Smooth muscle cell (in vitro differentiated cells): Measurements from ENCODE around the gene CDKN1B. TPM values are rescaled to one million over a fixed set of nuclear protein-coding genes. Genes with fewer than 3 reads are reported as not detected.

ENCODE experiments used
- DNase-seq: peaks from one replicate; lab custom pipeline; 2025; ENCODE audit not compliant: unreplicated experiment; lab: John Stamatoyannopoulos, UW
- H2AFZ ChIP-seq: fragments of 200-600 bp; sonication (generic); 2 replicates; pipeline ENCODE4 v1.6.0; 2016; ENCODE audit warnings: antibody characterized with exemption, low read depth, mild to moderate bottlenecking
- H3F3A ChIP-seq: fragments of 200-600 bp; sonication (generic); 2 replicates; pipeline ENCODE4 v1.6.0; 2017; ENCODE audit warnings: antibody characterized with exemption, low read depth
- H3K27ac ChIP-seq: fragments of 200-600 bp; sonication (generic); 2 replicates; pipeline ENCODE4 v1.5.1; 2016; ENCODE audit warnings: low read depth, mild to moderate bottlenecking
- H3K27me3 ChIP-seq: fragments of 200-600 bp; sonication (generic); 2 replicates; pipeline ENCODE4 v1.6.1; 2016; ENCODE audit warnings: low read depth, mild to moderate bottlenecking
- H3K36me3 ChIP-seq: fragments of 200-600 bp; sonication (generic); 2 replicates; pipeline ENCODE4 v1.5.1; 2016; ENCODE audit warnings: low read depth
- H3K4me1 ChIP-seq: fragments of 200-600 bp; sonication (generic); 2 replicates; pipeline ENCODE4 v1.5.1; 2016; ENCODE audit warnings: low read depth
- H3K4me2 ChIP-seq: fragments of 200-600 bp; sonication (generic); 2 replicates; pipeline ENCODE4 v1.6.0; 2016; ENCODE audit warnings: mild to moderate bottlenecking
- H3K4me3 ChIP-seq: fragments of 200-600 bp; sonication (generic); 2 replicates; pipeline ENCODE4 v1.5.1; 2016; ENCODE audit warnings: mild to moderate bottlenecking
- H3K79me2 ChIP-seq: fragments of 200-600 bp; sonication (generic); 2 replicates; pipeline ENCODE4 v1.6.0; 2016; ENCODE audit warnings: low read depth, mild to moderate bottlenecking
- H3K9ac ChIP-seq: fragments of 200-600 bp; sonication (generic); 2 replicates; pipeline ENCODE4 v1.6.0; 2016; ENCODE audit warnings: low read depth
- H3K9me3 ChIP-seq: fragments of 200-600 bp; sonication (generic); replicated peaks from 2 replicates; pipeline ENCODE4 v1.5.1; 2016; ENCODE audit warnings: low read depth
- H4K20me1 ChIP-seq: fragments of 200-600 bp; sonication (generic); 2 replicates; pipeline ENCODE4 v1.6.0; 2016; ENCODE audit warnings: low read depth
- WGBS: methylation state at CpG from one replicate; pipeline ENCODE4 v1.1.7; 2016; ENCODE audit warnings: low lambda C conversion rate; 5-methylcytosine and 5-hydroxymethylcytosine counted together
- polyA plus RNA-seq: library from polyadenylated mRNA; unstranded; fragments of >200 nt; fragmentation: Nextera tagmentation; extraction: Ambion mirVana; gene quantifications from 2 replicates; pipeline ENCODE4 v1.2.1, GENCODE V29; 2016
- total RNA-seq: library from RNA; depleted of rRNA; stranded (reverse); fragments of >200 nt; gene quantifications from 2 replicates; pipeline ENCODE4 v1.2.3, GENCODE V29; 2014
- TF ChIP-seq, protein P1 (sequence below): fragments of 200-600 bp; sonication (generic); IDR thresholded peaks from 2 replicates; pipeline ENCODE4 v1.5.1; 2017; ENCODE audit warnings: borderline replicate concordance, mild to moderate bottlenecking, antibody characterized with exemption; ENCODE audit not compliant: insufficient read depth, poor library complexity, severe bottlenecking

The CDKN1B gene
- total and polyA plus RNA-seq, 2 experiments from 2014 or later, result 3.0 to 17.4 TPM

DNA sequence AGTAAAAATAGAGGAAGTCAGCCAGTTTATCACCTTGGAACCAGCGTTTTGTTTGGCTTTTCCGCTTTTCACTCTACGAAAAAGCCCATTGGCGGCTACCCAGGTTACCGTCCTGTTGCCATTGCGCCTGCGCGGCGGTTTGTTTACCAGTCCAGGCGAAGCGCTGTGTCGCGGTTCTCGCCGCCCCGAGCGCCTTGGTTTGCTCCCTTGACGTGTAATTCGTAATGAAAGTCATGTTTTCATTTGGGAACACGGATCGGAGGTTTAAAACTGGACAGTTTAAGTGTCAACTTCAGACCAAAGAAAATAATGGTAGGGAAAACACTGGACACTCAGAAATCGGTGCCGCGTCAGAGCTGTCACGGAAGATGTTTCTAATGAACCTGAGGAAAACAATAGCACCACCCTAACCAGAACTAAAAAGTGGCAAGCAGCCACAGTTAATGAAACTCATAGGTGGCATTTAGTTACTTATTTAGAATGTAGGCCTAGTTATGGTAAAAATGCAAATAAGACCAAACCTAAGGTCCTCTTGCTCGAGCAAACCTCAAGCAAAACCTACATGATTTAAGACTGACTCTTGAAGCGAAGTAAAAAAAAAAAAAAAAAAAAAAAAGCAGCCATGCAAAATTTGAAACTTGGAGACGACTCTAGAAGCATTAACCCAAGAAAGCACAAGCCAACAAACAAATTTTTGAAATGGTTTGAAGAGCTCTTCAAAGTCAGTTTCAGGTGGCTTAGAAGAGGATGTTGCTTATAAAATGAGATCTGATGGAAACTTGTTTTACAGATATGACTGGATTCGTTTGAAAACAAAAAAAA lies 20.4 kb upstream of the CDKN1B start:
- DNase-seq, result peak; percentile 41
- Histone ChIP-seq H3K4me1 (peaks cover 13% of the 10 kb centered on the region), H3K36me3 (no peaks in the 10 kb centered on the region), H4K20me1 (no peaks in the 10 kb centered on the region), H3K9me3 (no peaks in the 10 kb centered on the region), H3F3A (peaks cover 5% of the 10 kb centered on the region), H3K79me2 (no peaks in the 10 kb centered on the region), H3K4me2 (peak overlapping the region; percentile 98), H3K27ac (peak overlapping the region; percentile 98), H2AFZ (peak overlapping the region; percentile 97), H3K4me3 (peak overlapping the region; percentile 68), H3K9ac (peak overlapping the region; percentile 99), H3K27me3 (no peaks in the 10 kb centered on the region)
- TF ChIP-seq, protein P1, sequence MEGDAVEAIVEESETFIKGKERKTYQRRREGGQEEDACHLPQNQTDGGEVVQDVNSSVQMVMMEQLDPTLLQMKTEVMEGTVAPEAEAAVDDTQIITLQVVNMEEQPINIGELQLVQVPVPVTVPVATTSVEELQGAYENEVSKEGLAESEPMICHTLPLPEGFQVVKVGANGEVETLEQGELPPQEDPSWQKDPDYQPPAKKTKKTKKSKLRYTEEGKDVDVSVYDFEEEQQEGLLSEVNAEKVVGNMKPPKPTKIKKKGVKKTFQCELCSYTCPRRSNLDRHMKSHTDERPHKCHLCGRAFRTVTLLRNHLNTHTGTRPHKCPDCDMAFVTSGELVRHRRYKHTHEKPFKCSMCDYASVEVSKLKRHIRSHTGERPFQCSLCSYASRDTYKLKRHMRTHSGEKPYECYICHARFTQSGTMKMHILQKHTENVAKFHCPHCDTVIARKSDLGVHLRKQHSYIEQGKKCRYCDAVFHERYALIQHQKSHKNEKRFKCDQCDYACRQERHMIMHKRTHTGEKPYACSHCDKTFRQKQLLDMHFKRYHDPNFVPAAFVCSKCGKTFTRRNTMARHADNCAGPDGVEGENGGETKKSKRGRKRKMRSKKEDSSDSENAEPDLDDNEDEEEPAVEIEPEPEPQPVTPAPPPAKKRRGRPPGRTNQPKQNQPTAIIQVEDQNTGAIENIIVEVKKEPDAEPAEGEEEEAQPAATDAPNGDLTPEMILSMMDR, result no peak
- WGBS, result 4% methylated on average over 29 of the region's 29 CpGs

DNA sequence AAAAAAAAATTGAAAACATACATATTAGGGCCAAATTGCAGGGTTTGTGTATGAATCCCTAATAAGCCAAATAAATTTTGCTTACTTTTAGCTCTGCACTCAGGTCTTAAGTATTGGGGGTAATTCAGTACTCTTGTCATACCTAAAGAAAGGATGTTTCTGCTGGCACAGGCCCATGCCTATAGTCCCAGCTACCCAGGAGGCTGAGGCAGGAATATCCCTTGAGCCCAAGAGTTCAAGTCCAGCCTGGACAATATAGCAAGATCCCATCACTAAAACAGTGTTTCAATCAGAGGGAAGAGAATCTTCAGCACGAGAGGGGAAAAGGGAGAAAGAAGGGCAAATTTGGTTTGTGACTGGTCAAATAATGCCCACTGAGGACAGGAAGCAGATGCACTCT lies 17.8 kb upstream of the CDKN1B start:
- TF ChIP-seq, protein P1, result no peak
- no peak overlapping the region for H3K4me3 ChIP-seq
- no peak overlapping the region for H3K27ac ChIP-seq
- WGBS, result 80% methylated on average over 1 of the region's 1 CpG
- DNase-seq, result no peak
- no peaks in the 10 kb centered on the region for H4K20me1 ChIP-seq
- H3K9me3 ChIP-seq, result no peaks in the 10 kb centered on the region
- H3K79me2 ChIP-seq, result no peaks in the 10 kb centered on the region
- no peak overlapping the region for H2AFZ ChIP-seq
- H3K4me2 ChIP-seq, result no peak overlapping the region
- no peak overlapping the region for H3K9ac ChIP-seq
- peaks cover 5% of the 10 kb centered on the region for H3F3A ChIP-seq
- H3K36me3 ChIP-seq, result no peaks in the 10 kb centered on the region
- no peaks in the 10 kb centered on the region for H3K27me3 ChIP-seq
- H3K4me1 ChIP-seq, result peaks cover 20% of the 10 kb centered on the region

DNA sequence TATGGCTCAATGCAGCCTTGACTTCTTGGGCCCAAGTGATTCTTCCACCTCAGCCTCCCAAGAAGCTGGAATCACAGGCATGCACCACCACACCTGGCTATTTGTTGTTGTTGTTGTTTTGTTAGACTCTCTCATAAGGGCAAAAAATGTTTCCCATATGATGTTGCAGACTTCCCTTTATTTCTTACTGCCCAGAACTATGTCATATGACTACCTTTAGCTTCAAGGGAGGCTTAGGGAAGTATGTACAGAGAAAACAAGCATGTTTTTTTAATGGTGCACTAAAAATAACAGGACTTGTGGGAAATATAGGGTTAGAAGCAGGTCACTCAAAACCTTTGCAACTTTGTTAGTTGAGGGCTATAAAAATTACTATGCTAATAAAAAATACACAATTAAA lies 16.9 kb upstream of the CDKN1B start:
- H3K4me2 ChIP-seq, result no peak overlapping the region
- H3F3A ChIP-seq, result peaks cover 5% of the 10 kb centered on the region
- no peak overlapping the region for H2AFZ ChIP-seq
- no peak overlapping the region for H3K4me3 ChIP-seq
- H3K27me3 ChIP-seq, result no peaks in the 10 kb centered on the region
- DNase-seq, result no peak
- TF ChIP-seq, protein P1, result no peak
- H3K4me1 ChIP-seq, result peaks cover 20% of the 10 kb centered on the region
- no peaks in the 10 kb centered on the region for H3K79me2 ChIP-seq
- no peaks in the 10 kb centered on the region for H4K20me1 ChIP-seq
- no peak overlapping the region for H3K9ac ChIP-seq
- no peaks in the 10 kb centered on the region for H3K36me3 ChIP-seq
- no peaks in the 10 kb centered on the region for H3K9me3 ChIP-seq
- no peak overlapping the region for H3K27ac ChIP-seq

DNA sequence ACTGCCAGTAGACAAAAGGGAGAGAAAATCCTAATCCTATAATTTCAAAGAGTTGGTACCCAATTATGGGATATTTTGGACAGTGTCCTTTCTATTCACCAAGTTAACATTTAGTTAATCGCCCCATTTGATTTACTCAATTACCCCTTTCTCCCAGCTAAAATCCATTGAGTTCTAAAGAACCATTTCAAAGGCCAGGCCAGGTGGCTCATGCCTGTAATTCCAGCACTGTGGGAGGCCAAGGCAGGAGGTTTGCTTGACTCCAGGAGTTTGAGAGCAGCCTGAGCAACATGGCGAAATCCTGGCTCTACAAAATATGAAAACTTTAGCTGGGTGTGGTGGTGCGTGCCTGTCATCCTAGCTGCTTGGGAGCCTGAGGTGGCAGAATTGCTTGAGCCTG lies 15.7 kb upstream of the CDKN1B start:
- H3K9ac ChIP-seq, result no peak overlapping the region
- peaks cover 3% of the 10 kb centered on the region for H3F3A ChIP-seq
- TF ChIP-seq, protein P1, result no peak
- no peak overlapping the region for H3K4me3 ChIP-seq
- H3K27me3 ChIP-seq, result no peaks in the 10 kb centered on the region
- no peaks in the 10 kb centered on the region for H3K79me2 ChIP-seq
- no peaks in the 10 kb centered on the region for H3K9me3 ChIP-seq
- peaks cover 16% of the 10 kb centered on the region for H3K4me1 ChIP-seq
- no peak overlapping the region for H2AFZ ChIP-seq
- 85% methylated on average over 3 of the region's 3 CpGs for WGBS
- no peak overlapping the region for H3K27ac ChIP-seq
- H4K20me1 ChIP-seq, result no peaks in the 10 kb centered on the region
- H3K36me3 ChIP-seq, result no peaks in the 10 kb centered on the region
- H3K4me2 ChIP-seq, result no peak overlapping the region
- DNase-seq, result no peak
